Measurements from ENCODE around the gene PLCD1.

DNA sequence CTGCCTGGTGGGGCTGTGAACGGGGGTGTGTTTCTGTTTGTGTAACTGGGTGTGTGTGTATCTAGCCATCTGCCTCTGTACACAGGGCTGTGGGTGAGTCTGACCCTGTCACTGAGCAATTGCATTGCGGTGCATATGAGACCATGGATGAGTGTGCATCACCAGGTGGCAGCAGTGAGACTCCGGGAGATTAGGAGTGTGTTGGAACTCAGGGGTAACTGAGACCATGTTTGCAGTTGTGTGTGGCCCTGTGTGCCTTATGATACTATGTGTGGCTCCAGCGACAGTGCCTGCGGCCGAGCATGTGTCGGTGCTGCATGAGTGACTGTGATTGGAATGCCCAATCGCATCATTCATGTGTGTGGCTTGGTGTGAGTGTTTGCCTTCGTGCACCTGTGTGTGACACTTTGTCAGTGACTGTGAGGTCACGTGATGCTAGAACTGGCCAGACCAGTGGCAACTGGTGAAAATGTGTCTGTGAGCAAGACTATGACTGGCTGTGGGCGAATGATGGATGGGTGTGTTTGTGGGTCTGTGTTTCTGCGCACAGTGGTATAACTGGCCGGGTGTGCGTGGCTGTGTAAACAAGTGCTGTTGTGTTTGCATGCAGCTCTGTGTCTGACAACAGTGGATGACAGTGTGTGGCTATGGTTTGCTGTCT lies 24.9 kb downstream of the PLCD1 start:
- TF ChIP-seq, protein P1, sequence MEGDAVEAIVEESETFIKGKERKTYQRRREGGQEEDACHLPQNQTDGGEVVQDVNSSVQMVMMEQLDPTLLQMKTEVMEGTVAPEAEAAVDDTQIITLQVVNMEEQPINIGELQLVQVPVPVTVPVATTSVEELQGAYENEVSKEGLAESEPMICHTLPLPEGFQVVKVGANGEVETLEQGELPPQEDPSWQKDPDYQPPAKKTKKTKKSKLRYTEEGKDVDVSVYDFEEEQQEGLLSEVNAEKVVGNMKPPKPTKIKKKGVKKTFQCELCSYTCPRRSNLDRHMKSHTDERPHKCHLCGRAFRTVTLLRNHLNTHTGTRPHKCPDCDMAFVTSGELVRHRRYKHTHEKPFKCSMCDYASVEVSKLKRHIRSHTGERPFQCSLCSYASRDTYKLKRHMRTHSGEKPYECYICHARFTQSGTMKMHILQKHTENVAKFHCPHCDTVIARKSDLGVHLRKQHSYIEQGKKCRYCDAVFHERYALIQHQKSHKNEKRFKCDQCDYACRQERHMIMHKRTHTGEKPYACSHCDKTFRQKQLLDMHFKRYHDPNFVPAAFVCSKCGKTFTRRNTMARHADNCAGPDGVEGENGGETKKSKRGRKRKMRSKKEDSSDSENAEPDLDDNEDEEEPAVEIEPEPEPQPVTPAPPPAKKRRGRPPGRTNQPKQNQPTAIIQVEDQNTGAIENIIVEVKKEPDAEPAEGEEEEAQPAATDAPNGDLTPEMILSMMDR (conservative IDR thresholded peaks at IDR 0.05; ENCODE audit: low read length): peak; percentile 72
- TF ChIP-seq EZH2phosphoT487 (IDR thresholded peaks at IDR 0.05; ENCODE audit: borderline replicate concordance): no peak
